ENCODE results near the gene NLRC3.

DNA sequence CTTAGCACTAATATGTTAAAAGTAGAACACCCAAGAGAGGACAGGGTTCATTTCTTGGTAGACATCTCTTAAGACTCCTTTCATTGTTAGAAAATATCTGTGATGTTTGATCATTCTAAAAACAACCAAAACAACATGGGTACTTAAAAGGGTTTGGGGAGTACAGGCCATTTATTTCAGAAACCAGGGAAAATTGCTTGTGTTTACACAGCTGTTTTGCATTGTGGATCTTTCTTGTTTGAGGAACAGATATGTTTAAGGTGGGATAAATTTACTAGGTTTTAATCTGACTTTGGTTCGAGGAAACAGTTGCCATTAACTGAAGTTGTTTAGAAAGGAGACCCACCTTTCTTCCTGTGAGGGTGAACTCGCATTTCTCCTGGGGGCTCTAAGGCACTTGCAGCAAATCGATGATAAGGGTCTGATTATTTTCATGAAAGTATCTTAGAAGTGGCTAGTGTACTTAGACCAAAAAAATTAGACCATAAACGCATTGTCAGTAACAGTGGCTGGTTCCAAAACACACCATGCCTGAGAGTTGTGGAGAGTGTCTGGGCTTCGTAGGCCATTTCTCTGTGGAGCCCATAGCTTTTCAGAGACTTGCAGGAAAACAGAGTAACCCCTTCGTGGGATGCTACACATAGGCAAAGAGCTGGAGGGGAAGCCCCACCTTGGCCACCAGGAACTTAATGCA, 58.8 kb downstream of the NLRC3 start:
- TF ChIP-seq POLR2A (IDR thresholded peaks at IDR 0.05; ENCODE audit: low read length) (no peak), GATA1 (IDR thresholded peaks at IDR 0.05; ENCODE audit: low read depth, low read length) (no peak)

Measured in erythroblast (primary cell).